ENCODE measurements around the gene ZKSCAN5.

- TF ChIP-seq, protein P1, sequence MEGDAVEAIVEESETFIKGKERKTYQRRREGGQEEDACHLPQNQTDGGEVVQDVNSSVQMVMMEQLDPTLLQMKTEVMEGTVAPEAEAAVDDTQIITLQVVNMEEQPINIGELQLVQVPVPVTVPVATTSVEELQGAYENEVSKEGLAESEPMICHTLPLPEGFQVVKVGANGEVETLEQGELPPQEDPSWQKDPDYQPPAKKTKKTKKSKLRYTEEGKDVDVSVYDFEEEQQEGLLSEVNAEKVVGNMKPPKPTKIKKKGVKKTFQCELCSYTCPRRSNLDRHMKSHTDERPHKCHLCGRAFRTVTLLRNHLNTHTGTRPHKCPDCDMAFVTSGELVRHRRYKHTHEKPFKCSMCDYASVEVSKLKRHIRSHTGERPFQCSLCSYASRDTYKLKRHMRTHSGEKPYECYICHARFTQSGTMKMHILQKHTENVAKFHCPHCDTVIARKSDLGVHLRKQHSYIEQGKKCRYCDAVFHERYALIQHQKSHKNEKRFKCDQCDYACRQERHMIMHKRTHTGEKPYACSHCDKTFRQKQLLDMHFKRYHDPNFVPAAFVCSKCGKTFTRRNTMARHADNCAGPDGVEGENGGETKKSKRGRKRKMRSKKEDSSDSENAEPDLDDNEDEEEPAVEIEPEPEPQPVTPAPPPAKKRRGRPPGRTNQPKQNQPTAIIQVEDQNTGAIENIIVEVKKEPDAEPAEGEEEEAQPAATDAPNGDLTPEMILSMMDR (conservative IDR thresholded peaks at IDR 0.05) = no peak
- no peak for TF ChIP-seq EZH2 (IDR thresholded peaks at IDR 0.05; ENCODE audit: low read depth)
Observed at GRCh38 chr7:99571768-99572167, 67.3 kb downstream of the ZKSCAN5 start.
